ENCODE results near the gene C16orf74.

- TF ChIP-seq CTCF (IDR thresholded peaks at IDR 0.05), result no peak
- TF ChIP-seq POLR2A (IDR thresholded peaks at IDR 0.05), result no peak
Observed at GRCh38 chr16:85660843-85661739, 89.8 kb downstream of the C16orf74 start.
